ENCODE measurements around the gene MYO19.

MYO19 gene

GRCh38 chr17:36534840-36535668 lies at the start of gene MYO19, which contains the start of gene PIGW:
MYO19 (minus strand) TSS chr17:36534868; CDS start chr17:36532538, 2,330 bp downstream.
PIGW (plus strand) TSS chr17:36534987; CDS start chr17:36537102, 2,115 bp downstream.
- DNase-seq, result peak; percentile 88

GRCh38 chr17:36583787-36584186 lies 49.1 kb upstream of the MYO19 start:
- DNase-seq, result no peak

- DNase-seq, result no peak
These were observed 44.0 kb upstream of the MYO19 start for GRCh38 chr17:36578671-36579070.

GRCh38 chr17:36576793-36577192 lies 42.1 kb upstream of the MYO19 start:
- no peak for DNase-seq

GRCh38 chr17:36575028-36575427 lies 40.4 kb upstream of the MYO19 start:
- no peak for DNase-seq

GRCh38 chr17:36566081-36566480 lies 31.4 kb upstream of the MYO19 start:
- DNase-seq, result no peak

- DNase-seq, result no peak
These were observed 18.8 kb upstream of the MYO19 start for GRCh38 chr17:36553459-36553858.

GRCh38 chr17:36550491-36551417 lies 16.1 kb upstream of the MYO19 start:
- DNase-seq, result no peak

GRCh38 chr17:36547776-36548175 lies 13.1 kb upstream of the MYO19 start:
- DNase-seq, result no peak

GRCh38 chr17:36546418-36547093 lies 11.9 kb upstream of the MYO19 start:
- DNase-seq, result no peak

- peak; percentile 96 for DNase-seq
These were observed 11.1 kb upstream of the MYO19 start for GRCh38 chr17:36545465-36546417.

- no peak for DNase-seq
These were observed 10.4 kb upstream of the MYO19 start for GRCh38 chr17:36545077-36545464.

- peak; percentile 89 for DNase-seq
These were observed 9.8 kb upstream of the MYO19 start, which contains the start of gene GGNBP2 for GRCh38 chr17:36544307-36545076. GGNBP2 (plus strand) TSS chr17:36544919; CDS start chr17:36545725, 806 bp downstream.

- DNase-seq, result peak; percentile 10
These were observed 9.3 kb upstream of the MYO19 start for GRCh38 chr17:36544044-36544306.

GRCh38 chr17:36542755-36543154 lies 8.1 kb upstream of the MYO19 start:
- no peak for DNase-seq

- DNase-seq, result no peak
These were observed 6.0 kb upstream of the MYO19 start for GRCh38 chr17:36540696-36541095.

- DNase-seq, result no peak
These were observed 1.0 kb upstream of the MYO19 start for GRCh38 chr17:36535669-36536081.

GRCh38 chr17:36533935-36534839 lies 481 bp downstream of the MYO19 start:
- peak; percentile 57 for DNase-seq

GRCh38 chr17:36532435-36532975 lies 2.2 kb downstream of the MYO19 start:
- no peak for DNase-seq

- no peak for DNase-seq
These were observed 5.5 kb downstream of the MYO19 start for GRCh38 chr17:36529121-36529520.
